Duodenal mucosa (tissue), 2 donors: ENCODE data around the gene TRIM66.

Experiments used
- H3K27ac ChIP-seq: one replicate; pipeline ENCODE4 v1.7.0; 2013; ENCODE audit warnings: low read depth, low read length
- H3K27me3 ChIP-seq, 2 donors: one replicate each; pipeline ENCODE4 v1.7.0; 2013; ENCODE audit warnings: low read length in 2 of 2, control low read depth in 1 of 2; ENCODE audit not compliant: insufficient read depth in 2 of 2, control insufficient read depth in 1 of 2
- H3K36me3 ChIP-seq, 2 donors: one replicate each; pipeline ENCODE4 v1.7.0; 2013; ENCODE audit warnings: low read length in 2 of 2, control low read depth in 1 of 2; ENCODE audit not compliant: insufficient read depth in 2 of 2, control insufficient read depth in 1 of 2
- H3K4me1 ChIP-seq, 2 donors: one replicate each; pipeline ENCODE4 v1.7.0; 2013; ENCODE audit warnings: low read length in 2 of 2, control low read depth in 1 of 2; ENCODE audit not compliant: insufficient read depth in 2 of 2, control insufficient read depth in 1 of 2
- H3K4me3 ChIP-seq, 2 donors: one replicate each; pipeline ENCODE4 v1.7.0; 2013; ENCODE audit warnings: low read length in 2 of 2, low read depth in 1 of 2
- H3K9ac ChIP-seq, 2 donors: one replicate each; pipeline ENCODE4 v1.7.0; 2013; ENCODE audit warnings: low read length in 2 of 2, low read depth in 1 of 2
- H3K9me3 ChIP-seq, 2 donors: one replicate each; pipeline ENCODE4 v1.7.0; 2013; ENCODE audit warnings: low read length in 2 of 2, control low read depth in 1 of 2; ENCODE audit not compliant: control insufficient read depth in 1 of 2

TRIM66 gene

GRCh38 chr11:8722809-8723208 is 40.3 kb upstream of the TRIM66 start:
- H3K9ac ChIP-seq, result no peak overlapping the region
- no peaks in the 10 kb centered on the region for H3K27me3 ChIP-seq
- no peak overlapping the region for H3K4me3 ChIP-seq
- H3K4me1 ChIP-seq, result peaks cover 58 to 59% of the 10 kb centered on the region in 2 donors
- peaks cover 5 to 19% of the 10 kb centered on the region in 2 donors for H3K36me3 ChIP-seq
- no peaks in the 10 kb centered on the region for H3K9me3 ChIP-seq
- peak overlapping the region; percentile 28 for H3K27ac ChIP-seq

GRCh38 chr11:8721609-8722500 is 39.4 kb upstream of the TRIM66 start:
- peaks cover 64 to 68% of the 10 kb centered on the region in 2 donors for H3K4me1 ChIP-seq
- peaks cover 10 to 26% of the 10 kb centered on the region in 2 donors for H3K36me3 ChIP-seq
- H3K27me3 ChIP-seq, result no peaks in the 10 kb centered on the region
- H3K27ac ChIP-seq, result peak overlapping the region; percentile 54
- H3K4me3 ChIP-seq, result no peak overlapping the region
- H3K9ac ChIP-seq, result peak overlapping the region in 1 of 2 donors; percentile 32
- H3K9me3 ChIP-seq, result no peaks in the 10 kb centered on the region

GRCh38 chr11:8720868-8721608 is 38.6 kb upstream of the TRIM66 start:
- Histone ChIP-seq H3K36me3 (peaks cover 10 to 32% of the 10 kb centered on the region in 2 donors), H3K4me3 (no peak overlapping the region), H3K27me3 (no peaks in the 10 kb centered on the region), H3K27ac (peak overlapping the region; percentile 54), H3K9ac (peak overlapping the region; percentile 23 to 32), H3K9me3 (no peaks in the 10 kb centered on the region), H3K4me1 (peaks cover 64 to 68% of the 10 kb centered on the region in 2 donors)

GRCh38 chr11:8720352-8720751 is 37.9 kb upstream of the TRIM66 start:
- Histone ChIP-seq H3K27me3 (no peaks in the 10 kb centered on the region), H3K9ac (peak overlapping the region in 1 of 2 donors; percentile 23), H3K9me3 (no peaks in the 10 kb centered on the region), H3K27ac (peak overlapping the region; percentile 54), H3K4me3 (no peak overlapping the region), H3K4me1 (peaks cover 64 to 68% of the 10 kb centered on the region in 2 donors), H3K36me3 (peaks cover 9 to 31% of the 10 kb centered on the region in 2 donors)

DNA sequence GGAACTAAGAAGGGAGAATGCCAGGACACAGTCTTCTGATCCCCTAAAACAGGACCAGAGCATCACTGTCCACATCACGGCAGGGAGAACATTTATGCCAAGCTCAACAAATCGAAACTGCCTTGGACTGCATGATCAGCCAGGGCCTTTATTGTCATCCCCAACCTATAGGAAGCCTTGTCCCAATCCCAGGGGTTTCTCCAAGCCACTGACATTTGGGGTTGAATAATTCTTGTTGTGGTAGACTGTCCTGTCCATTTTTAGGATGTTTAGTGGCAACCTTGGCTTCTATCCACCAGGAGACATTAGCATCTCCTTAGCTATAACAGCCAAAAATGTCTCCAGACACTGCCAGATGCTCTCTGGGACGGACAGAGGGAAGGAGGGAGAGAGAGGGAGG is 37.3 kb upstream of the TRIM66 start:
- peaks cover 11 to 32% of the 10 kb centered on the region in 2 donors for H3K36me3 ChIP-seq
- H3K27ac ChIP-seq, result peak overlapping the region; percentile 54
- H3K4me1 ChIP-seq, result peaks cover 61 to 65% of the 10 kb centered on the region in 2 donors
- H3K9me3 ChIP-seq, result no peaks in the 10 kb centered on the region
- H3K9ac ChIP-seq, result no peak overlapping the region
- H3K27me3 ChIP-seq, result no peaks in the 10 kb centered on the region
- no peak overlapping the region for H3K4me3 ChIP-seq

DNA sequence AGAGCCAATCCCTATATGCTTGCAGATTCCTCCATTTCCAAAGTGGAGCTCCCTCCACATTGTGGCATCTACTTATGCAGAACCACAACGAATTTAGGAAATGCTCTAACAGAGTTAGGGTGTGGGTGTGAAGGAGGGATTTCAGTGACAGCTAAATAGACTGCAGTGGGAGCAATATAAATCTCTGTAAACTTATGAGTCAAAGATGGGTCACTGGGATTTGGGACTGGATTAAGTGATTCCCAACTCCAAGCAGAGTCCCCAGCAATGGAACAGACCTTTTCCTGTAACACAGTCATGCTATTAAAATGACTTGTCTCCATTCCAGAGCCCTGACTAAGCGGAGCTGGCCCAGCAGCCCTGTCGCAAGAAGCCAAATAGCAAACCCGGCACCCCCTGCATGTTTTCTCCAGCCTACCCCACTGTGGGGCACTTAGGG is 36.8 kb upstream of the TRIM66 start:
- Histone ChIP-seq H3K4me1 (peaks cover 61 to 64% of the 10 kb centered on the region in 2 donors), H3K27me3 (no peaks in the 10 kb centered on the region), H3K9me3 (no peaks in the 10 kb centered on the region), H3K36me3 (peaks cover 11 to 37% of the 10 kb centered on the region in 2 donors), H3K9ac (no peak overlapping the region), H3K4me3 (peak overlapping the region in 1 of 2 donors; percentile 7), H3K27ac (no peak overlapping the region)

GRCh38 chr11:8717876-8718753 is 35.6 kb upstream of the TRIM66 start:
- Histone ChIP-seq H3K27me3 (no peaks in the 10 kb centered on the region), H3K4me1 (peaks cover 59 to 61% of the 10 kb centered on the region in 2 donors), H3K27ac (peak overlapping the region; percentile 82)

DNA sequence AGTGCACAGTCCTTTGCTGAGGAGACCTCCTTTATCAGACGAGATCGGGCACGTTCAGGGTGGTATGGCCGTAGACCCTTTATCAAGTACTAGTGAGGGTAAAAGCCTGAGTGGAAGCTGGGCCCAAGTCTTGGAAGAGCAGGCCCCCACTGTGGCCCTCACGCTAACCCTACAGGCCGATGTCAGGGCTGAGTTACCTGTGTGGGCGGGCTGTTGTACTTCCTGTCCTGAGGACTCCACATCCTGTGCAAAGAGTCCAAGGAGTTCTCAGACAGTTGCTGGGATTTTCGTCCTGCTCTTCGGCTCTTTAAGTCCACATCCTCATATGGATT is 35.0 kb upstream of the TRIM66 start:
- H3K4me1 ChIP-seq, result peaks cover 53 to 59% of the 10 kb centered on the region in 2 donors
- H3K9me3 ChIP-seq, result no peaks in the 10 kb centered on the region
- no peak overlapping the region for H3K9ac ChIP-seq
- no peak overlapping the region for H3K27ac ChIP-seq
- no peaks in the 10 kb centered on the region for H3K27me3 ChIP-seq
- peak overlapping the region in 1 of 2 donors; percentile 12 for H3K4me3 ChIP-seq
- peaks cover 11 to 41% of the 10 kb centered on the region in 2 donors for H3K36me3 ChIP-seq

More at GRCh38 chr11:8717876-8718753, 35.6 kb upstream of the TRIM66 start:
- Histone ChIP-seq H3K9me3 (no peaks in the 10 kb centered on the region), H3K9ac (no peak overlapping the region), H3K36me3 (peaks cover 11 to 38% of the 10 kb centered on the region in 2 donors), H3K4me3 (peak overlapping the region; percentile 12 to 35)

- Histone ChIP-seq H3K36me3 (peaks cover 17 to 58% of the 10 kb centered on the region in 2 donors), H3K27ac (peak overlapping the region; percentile 17), H3K4me1 (peaks cover 33 to 41% of the 10 kb centered on the region in 2 donors), H3K27me3 (no peaks in the 10 kb centered on the region), H3K9me3 (no peaks in the 10 kb centered on the region), H3K9ac (no peak overlapping the region), H3K4me3 (no peak overlapping the region)
These were observed 33.0 kb upstream of the TRIM66 start for GRCh38 chr11:8715501-8715900.
